ENCODE data around the gene HADH.

DNA sequence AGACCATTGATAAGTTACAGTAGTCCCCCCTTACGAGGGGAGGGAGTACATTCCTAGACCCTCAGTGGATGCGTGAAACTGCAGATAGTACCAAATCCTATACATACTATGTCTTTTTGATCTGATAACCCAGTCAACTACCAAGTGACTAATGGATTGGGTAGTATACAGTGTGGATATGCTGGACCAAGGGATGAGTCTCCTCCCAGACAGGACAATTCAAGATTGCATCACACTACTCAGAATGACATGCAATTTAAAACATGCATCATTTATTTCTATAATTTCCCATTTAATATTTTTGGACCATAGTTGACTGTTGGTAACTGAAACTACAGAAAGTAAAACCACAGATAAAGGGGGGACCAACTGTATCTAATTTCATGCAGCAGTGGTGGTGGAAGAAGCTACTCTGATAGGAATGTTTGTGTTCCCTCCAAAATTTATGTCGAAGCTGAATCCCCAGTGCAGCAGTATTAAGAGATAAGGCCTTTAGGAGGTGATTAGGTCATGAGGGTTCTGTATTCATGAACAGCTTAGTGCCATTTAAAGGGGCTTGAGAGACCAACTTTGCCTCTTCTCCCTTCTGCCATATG is 11.9 kb downstream of the HADH start:
- TF ChIP-seq EZH2phosphoT487 (IDR thresholded peaks at IDR 0.05; ENCODE audit: insufficient read depth, low read depth) (no peak), EZH2 (IDR thresholded peaks at IDR 0.05; ENCODE audit: insufficient read depth, poor library complexity, severe bottlenecking) (no peak)
